GM19351 (cell line): ENCODE results near the gene PKP2.

ENCODE experiments used
- ATAC-seq: cut with Tn5 transposase; IDR thresholded peaks from one replicate; pipeline ENCODE4 v1.9.1; 2021; ENCODE audit warnings: mild to moderate bottlenecking, moderate library complexity; ENCODE audit not compliant: unreplicated experiment

Gene PKP2

DNA sequence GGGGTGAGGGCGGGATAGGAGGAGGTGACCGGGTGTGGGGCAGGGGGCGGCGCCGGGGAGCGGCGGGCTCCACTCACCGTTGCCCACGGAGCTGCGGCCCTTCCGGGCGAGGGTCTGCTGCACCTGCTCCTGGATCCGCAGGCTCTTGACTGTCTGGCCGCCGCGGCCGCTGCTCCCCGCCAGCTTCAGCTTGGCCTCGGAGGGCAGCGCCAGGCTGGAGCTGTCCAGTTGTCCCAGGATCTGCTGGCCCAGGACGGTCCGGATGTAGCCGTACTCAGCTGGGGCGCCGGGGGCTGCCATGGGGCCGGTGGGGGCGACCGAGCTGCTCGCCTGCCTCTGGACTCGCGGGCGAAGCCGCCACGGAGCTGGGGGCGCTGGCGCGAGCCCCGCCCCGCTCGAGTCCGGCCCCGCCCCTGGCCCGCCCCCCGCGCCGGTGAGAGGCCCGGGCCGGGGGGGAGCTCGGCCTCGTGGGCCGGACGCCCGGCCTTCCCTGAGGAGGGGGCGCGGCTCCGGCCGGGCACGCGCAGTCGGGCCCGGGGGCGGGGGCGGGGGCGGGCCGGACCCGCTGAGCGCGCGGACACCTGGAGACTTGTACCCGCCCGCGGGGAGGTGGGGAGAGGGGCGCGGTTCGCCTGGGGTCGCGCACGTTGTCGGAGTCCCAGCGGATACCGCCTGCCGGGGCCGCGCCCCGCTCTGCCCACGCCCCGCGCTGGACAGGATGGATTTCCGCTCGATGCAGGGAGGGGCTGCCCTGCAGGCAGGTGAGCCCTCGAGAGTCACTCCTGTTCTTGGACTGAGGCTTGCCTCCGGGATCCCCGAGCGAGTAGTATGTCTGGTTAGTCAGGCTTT is at the start of gene PKP2:
Gene PKP2 (minus strand): TSS at position 346 of the 849 bp plus-strand sequence. CDS start 46 bp downstream, at position 300.
- ATAC-seq = peak; percentile 57

DNA sequence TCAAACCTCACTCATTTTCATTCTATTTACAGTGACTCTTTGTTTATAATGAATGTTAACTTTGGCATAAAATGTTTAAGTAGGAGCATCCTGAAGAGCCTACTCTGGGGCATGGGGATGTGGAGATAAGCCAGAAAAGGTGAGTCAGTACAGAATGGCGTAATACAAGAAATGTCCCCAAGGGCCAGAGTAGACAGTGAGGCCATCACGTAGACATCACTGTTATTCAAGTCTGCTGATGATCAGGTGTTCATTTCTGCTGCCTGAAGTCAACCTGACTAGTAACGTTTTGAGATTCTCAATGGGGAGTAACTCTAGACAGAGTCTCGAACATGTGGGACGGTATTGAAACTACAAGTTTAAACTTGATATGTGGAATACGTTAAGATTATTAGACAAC is 47.6 kb upstream of the PKP2 start:
- no peak for ATAC-seq

DNA sequence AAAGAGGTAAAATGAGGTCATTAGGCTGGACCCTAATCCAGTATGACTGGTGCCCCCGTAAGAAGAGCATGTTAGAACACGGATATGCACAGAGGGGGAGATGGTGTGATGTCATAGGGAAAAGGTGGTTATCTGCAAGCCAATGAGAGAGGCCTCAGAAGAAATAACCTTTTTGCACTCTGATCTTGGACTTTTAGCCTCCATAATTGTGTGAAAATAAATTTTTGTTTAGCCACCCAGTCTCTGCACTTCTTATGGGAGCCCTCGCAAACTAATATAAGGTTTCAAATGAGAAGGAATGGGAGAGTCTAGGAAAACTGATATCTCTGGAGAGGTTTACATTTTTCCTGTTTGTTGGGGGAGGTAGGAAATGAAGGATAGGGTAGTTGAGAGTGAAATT is 43.2 kb upstream of the PKP2 start:
- no peak for ATAC-seq

DNA sequence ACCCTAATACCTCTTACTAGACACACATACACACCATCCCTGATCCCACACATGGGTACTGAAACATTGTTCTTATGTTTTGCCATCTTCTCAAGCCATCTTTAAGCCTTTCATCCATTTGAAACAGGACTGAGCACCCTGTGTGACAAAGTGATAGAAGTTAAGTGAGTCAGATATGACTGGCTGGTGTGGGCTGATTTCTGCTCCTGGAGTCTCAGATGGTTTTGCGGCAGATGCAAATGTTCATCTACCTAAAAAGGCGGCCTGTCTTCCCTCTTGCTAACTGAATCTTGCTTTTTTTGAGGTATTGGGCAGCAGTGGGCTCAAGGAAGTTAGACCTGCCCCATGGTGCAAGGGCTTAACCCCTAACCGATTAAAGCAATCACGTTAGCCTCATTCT is 30.4 kb upstream of the PKP2 start:
- ATAC-seq = no peak

DNA sequence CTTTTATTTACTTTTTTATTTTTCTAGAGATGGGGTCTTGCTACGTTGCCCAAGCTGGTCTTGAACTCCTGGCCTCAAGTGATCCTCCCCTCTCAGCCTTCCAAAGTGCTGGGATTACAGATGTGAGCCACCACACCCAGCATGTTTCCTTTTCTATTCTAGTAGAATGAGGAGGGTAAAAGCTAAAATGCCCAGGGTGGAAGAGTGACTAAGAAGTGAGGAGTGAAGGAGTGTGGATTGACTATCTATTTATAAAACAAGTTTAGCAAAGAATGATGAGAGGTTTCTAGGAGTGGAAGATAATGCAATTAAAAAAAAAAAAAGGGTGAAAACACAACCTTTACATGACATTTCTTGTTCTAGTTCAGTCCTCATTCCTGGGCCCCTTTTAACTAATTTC is 29.8 kb upstream of the PKP2 start:
- no peak for ATAC-seq

DNA sequence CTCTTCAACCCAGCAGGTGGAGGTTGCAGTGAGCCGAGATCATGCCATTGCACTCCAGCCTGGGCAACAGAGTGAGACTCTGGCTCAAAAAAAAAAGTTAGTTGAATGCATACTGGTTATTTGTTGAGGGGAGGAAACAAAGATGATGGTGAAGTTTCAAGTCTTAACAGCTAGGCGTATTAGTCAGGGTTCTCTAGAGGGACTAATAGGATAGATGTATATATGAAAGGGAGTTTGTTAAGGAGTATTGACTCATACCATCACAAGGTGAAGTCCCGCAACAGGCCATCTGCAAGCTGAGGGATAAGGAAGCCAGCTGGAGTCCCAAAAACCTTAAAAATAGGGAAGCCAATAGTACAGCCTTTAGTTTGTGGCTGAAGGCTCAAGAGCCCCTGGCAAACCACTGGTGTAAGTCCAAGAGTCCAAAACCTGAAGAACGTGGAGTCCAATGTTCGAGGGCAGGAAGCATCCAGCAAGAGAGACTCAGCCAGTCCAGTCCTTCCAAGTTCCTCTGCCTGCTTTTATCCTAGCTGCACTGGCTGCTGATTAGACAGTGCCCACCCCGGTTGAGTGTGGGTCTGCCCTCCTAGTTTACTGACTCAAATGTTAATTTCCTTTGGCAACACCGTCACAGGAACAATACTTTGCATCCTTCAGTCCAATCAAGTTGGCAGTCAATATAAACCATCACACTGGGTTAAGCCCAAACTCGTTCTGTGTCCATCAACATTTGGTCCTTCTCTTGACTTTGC is 26.1 kb upstream of the PKP2 start:
- ATAC-seq = no peak

DNA sequence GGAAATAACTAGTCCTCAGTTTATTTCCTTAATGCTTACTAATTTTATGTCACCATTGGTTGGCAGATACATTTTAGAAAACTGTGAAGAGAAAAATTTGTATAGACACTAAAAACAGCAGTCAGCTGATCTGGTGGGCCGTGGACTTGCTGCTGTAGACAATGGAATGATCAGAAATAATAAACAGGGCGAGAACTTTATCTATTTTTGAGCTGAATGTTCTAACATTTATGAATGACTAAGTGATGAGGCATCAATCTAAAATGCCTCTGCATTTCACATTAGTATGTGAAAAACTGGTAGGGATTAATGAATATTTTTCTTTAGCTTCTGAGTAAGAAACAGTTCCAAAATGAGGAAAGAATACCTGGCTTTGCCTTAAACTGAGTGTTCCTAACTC is 24.8 kb upstream of the PKP2 start:
- no peak for ATAC-seq

DNA sequence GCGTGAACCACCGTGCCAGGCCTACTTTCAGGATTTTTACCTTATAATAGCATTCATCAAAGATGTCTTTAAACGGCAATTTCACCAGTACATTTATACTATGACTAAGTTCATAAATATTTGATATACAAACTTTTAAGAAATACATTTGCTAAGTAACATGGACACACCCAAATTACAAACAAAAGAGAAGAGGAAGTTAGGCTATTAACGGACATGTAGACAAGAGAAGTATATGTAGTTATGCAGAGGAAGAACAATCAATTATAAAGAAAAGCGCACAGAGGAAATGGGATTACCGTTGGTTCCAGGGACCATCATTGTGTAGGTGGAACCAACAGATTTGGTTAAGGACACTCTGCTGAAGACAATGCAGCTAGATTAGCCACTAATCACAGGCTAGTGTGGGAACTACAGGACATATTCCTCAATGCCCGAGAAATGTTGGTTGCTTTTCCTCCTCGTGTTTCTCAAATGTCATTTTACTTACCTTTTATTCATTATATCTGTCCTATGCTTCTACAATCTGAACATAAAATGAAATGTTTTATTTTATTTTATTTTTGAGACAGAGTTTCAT is 24.0 kb upstream of the PKP2 start:
- no peak for ATAC-seq

DNA sequence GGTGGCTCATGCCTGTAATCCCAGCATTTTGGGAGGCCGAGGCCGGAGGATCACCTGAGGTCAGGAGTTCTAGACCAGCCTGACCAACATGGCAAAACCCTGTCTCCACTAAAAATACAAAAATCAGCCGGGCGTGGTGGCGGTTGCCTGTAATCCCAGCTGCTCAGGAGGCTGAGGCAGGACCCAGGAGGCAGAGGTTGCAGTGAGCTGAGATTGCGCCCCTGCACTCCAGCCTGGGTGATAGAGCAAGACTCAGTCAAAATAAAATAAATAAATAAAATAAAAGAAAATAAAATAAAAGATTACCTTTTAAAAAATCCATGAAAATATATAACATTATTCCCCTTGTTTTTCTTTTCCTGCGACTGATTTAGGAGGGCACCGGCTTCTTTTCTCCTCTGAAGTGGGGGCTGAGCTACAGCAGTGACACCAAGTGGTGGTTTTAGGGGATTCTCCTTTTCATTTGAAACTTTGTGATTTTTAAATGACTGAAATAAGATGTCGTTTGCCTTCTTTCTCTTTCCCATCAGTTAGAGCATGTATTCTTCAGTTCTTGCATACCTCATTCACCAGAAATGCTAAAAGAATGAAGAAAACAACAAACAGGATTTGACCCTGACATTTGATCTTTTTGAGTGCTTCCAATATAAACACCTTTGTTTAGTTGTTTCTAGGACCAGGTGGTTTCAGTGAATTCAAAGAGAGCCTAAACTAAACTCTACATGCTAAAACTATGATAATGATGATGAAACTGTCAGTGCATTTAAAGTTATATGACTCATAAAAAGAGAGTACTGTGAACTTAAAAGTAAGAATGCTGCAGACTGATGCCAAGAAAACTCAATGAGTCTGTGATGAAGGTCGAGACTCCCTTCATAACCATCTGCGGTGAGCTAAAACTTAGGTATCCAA is 22.6 kb upstream of the PKP2 start:
- peak; percentile 77 for ATAC-seq

DNA sequence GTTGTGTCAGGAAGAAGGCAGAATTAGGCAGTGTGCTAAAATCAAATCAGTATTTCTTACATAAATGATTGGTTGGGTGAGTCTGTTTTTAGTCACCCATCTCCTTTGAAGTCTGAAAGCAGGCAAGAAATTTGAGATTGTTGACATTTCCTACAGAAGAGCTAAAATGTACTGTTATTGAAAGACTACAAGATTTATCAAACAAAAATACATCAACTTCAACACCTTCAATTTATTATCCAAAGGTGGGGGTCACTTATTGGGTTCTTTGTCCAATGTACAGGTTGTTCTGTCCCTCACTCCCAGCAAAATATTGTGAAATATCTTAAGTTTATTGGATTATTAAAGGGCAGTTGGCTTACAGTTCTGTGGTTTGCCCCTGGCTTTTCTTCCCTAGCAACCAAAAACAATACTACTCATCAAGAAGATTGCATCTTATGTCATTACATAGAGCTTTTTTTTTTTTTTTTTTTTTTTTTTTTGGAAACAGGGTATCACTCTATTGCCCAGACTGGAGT is 20.6 kb upstream of the PKP2 start:
- ATAC-seq = no peak

DNA sequence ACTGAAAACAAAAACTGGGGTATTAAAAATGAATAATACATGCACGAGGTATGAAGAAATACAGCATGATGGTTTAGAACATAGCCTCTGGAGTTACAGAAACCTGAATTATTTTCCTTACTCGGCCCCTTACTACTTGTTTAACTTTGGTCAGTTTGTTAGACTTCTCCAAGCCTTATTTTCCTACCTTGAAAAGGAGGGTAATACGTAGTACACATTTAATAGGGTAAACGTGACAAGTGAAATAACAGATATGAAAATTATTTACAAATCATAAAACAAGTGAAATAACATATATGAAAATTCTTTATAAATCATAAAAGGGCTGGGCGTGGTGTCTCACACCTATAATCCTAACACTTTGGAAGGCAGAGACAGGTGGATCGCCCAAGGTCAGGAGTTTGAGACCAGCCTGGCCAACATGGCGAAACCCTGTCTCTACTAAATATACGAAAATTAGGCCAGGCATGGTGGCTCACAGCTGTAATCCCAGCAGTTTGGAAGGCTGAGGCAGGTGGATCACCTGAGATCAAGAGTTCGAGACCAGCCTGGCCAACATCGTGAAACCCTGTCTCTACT is 11.4 kb upstream of the PKP2 start:
- no peak for ATAC-seq

DNA sequence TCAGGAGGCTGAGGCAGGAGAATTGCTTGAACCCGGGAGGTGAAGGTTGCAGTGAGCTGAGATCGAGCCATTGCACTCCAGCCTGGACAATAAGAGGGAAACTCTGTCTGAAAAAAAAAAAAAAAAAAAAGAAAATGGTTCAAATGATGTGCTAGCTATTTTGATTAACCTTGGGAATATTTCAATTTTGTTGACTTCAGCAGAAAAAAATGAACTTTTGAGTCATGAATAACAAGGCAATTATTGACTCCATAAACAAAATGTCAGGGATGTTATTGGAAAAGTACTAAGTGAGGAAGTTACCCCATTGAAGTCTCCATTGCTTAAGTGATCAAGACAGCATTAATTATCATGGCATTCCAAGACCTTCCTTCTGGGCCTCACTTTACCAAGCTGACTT is 10.6 kb upstream of the PKP2 start:
- no peak for ATAC-seq

DNA sequence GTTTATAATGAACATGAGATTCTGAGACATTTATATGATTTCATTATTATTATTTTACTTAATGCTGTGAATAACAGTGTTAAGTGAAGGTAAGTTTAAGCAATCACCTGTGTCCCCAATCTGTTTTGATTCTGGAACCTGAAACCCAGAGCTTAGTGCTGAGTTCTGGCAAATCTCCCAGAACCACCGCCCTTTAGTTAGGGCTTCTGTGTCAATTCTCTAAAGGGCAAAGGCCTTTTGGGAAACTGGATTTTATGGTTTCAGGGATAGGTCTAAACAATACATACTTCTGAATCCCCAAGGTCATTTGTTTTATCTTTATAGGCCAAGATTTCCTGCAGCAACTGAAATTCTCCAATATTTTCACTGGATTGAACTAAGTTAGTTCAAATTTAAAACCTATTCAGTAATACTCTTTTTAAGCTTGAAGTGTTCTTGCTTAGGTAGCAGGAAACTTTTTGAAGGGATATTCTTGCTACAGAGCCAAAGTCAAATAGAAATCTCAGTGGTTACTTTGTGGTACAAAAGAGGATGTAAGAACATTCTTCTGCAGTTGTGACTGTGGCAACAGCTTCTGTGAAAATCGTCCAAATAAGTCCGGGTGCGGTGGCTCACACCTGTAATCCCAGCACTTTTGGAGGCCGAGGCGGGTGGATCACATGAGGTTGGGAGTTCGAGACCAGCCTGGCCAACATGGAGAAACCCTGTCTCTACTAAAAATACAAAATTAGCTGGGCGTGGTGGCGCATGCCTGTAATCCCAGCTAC is 10.0 kb upstream of the PKP2 start:
- peak; percentile 98 for ATAC-seq

DNA sequence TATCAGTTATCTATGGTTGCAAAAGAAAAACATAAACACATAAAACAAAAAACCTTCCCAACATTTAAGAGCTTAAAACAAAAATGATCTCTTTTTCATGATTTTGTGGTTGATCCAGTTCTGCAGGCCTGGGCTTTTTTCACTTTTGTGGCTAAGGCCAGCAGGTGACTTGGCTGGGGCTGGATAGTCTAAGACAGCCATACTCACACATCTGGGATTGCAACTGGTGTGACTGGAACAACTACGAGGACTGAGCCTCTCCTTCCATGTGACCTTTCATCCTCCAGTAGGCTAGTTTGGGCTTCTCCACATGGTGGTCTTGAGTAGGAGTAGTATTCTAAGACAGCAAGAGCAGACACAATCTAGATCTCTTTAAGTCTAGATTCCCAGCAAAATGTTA is 7.2 kb upstream of the PKP2 start:
- ATAC-seq = no peak

DNA sequence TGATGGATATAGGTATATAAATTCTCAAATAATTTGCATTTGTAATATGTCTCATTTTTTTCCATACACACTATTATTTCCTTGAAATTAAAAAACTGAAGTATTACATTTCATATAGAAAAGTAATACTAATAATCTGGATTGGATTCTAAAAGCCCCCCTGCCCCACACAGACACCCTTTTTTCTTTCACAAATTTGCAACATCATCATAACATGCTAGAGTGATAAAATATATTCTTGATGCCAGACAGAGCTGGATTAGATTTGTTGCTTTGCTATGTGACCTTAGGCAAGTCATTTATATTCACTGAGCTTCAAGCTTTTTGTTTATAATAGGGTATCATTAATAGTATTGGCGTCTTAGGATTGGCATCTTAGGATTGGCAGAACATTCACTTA is 6.7 kb upstream of the PKP2 start:
- no peak for ATAC-seq

DNA sequence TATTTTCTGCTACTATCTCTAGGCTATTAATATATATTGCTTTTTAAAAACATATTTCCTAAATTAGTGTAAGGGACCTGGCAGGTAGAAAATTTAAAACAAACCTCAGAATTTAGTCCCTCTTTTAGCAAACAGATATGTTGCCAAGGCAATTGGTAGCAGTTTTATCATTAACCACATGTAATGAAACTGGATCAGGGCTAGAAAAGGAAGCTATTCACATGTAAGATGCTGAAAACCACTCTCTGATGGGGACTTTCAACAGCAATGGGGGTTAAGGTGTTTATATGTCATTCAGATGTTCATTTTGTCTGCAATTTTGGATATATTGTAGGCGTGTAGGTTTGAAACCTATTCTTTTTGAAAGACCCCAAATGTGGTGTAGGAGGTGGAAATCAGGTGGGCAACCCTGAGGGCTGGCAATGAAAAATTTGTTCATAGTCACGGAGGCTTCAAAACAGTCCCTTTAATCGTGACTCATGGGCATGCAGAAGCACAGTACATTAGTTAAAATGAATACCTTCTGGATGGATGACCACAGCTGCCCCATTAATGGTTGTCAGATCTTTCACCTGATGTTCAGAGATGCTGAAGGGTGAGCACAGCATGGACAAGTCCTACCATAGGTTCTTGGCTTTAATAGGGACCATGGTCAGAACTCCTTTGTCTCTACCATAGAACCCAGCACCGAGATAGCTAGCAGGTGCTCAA is 5.9 kb upstream of the PKP2 start:
- no peak for ATAC-seq

DNA sequence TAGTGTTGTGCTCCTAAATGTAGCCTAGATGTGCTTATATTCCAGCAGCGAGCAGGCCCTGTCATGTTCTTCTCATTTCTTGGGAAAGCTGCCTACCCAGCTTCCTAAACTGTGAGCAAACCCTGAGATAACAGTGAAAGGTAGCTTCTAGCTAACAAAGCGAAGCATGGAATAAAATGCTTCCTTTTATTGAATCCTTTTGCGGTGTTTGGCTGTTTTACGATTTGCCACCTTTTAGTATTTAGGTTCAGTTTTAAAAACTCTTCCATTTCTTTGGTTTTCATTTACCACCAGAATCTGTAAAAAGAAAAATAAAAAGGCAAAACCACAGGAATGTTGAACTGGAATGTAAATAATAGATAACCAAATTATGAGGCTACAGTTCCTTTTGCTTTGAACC is 5.0 kb upstream of the PKP2 start:
- no peak for ATAC-seq

DNA sequence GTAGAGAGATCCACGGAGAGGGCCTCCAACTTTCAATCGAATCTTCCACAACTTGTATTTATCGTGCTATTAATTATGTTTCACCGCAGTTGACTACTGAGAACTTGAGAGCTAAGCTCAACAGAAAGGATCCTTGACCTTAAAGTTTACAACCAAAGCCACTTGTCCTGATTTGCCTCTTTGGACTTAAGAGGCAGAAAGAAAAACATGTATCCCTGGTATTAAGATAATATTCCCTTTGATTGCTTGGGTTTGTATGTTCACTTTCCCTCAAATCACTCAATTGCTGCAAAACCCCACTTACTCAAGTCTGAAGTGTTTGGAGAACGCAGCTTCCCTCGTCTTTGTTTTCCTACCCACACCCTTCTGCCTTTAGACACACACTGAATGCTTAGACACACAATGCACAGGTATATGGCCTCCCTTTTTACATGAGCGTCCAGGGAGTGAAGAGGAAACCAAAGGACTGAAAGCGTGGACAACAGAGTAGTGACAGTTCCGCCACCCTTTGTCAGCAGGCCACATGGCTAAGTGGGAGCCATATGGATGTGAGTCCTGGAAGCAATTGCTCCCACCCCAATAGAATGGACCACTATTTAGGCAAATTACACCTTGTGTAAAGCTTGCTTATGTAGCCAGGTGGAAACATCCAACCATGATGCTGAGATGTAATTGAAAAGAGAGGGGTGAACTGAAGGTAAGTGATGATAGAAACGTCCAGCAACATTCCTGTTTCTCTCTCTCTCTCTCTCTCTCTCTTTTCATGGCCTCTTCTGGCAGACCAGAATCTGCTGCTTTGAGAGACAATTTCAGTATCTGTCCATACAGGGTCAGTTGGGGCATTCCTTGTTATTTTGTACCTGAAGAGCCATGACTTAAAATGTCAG is 1.4 kb upstream of the PKP2 start:
- ATAC-seq = no peak
